Stimulated activated CD4-positive, alpha-beta T cell treated with anti-CD3 and anti-CD28 coated beads, TNF-alpha, amount 100 ng/mL, for 1 hour (primary cell): Measurements from ENCODE around the gene UNKL.
A peak's percentile ranks its signal among the peaks of the same experiment; 100 is the strongest.

Source experiments
- DNase-seq, 3 donors: peaks; one replicate each; pipeline ENCODE4 v3.0.0-alpha.2; 2020; ENCODE audit warnings: low read depth in 3 of 3, low spot score in 1 of 3

The UNKL gene

GRCh38 chr16:1414532-1415260 is at the start of gene UNKL:
UNKL (minus strand) TSS chr16:1414704; CDS start chr16:1414691, 13 bp downstream.
- DNase-seq = peak; percentile 60 to 76 (median 75)

- DNase-seq = no peak
These were observed 46.6 kb upstream of the UNKL start for GRCh38 chr16:1461146-1461545.

- no peak for DNase-seq
These were observed 46.2 kb upstream of the UNKL start for GRCh38 chr16:1460602-1461138.

GRCh38 chr16:1459967-1460366 is 45.5 kb upstream of the UNKL start:
- no peak for DNase-seq

- DNase-seq = no peak
These were observed 44.5 kb upstream of the UNKL start for GRCh38 chr16:1458977-1459341.

GRCh38 chr16:1458336-1458976 is 44.0 kb upstream of the UNKL start:
- DNase-seq = no peak

GRCh38 chr16:1457489-1458245 is 43.2 kb upstream of the UNKL start:
- DNase-seq = no peak

GRCh38 chr16:1456951-1457350 is 42.4 kb upstream of the UNKL start:
- DNase-seq = no peak

- no peak for DNase-seq
These were observed 41.0 kb upstream of the UNKL start for GRCh38 chr16:1455190-1456171.

GRCh38 chr16:1454561-1454960 is 40.1 kb upstream of the UNKL start:
- no peak for DNase-seq

- DNase-seq = no peak
These were observed 38.8 kb upstream of the UNKL start for GRCh38 chr16:1453316-1453715.

- DNase-seq = no peak
These were observed 38.0 kb upstream of the UNKL start for GRCh38 chr16:1452530-1452929.

- no peak for DNase-seq
These were observed 37.3 kb upstream of the UNKL start for GRCh38 chr16:1451702-1452392.

GRCh38 chr16:1450841-1451240 is 36.3 kb upstream of the UNKL start:
- no peak for DNase-seq

GRCh38 chr16:1450218-1450617 is 35.7 kb upstream of the UNKL start:
- DNase-seq = no peak

- DNase-seq = no peak
These were observed 34.8 kb upstream of the UNKL start for GRCh38 chr16:1449201-1449788.

- no peak for DNase-seq
These were observed 34.1 kb upstream of the UNKL start for GRCh38 chr16:1448536-1449116.

GRCh38 chr16:1447965-1448364 is 33.5 kb upstream of the UNKL start:
- DNase-seq = no peak

- no peak for DNase-seq
These were observed 32.0 kb upstream of the UNKL start for GRCh38 chr16:1446296-1447080.
